Mesenchymal stem cell (in vitro differentiated cells and primary cell): ENCODE measurements around the gene TMEM9B.
"Not testable (repeated sequence)": the region's sequence is repeated elsewhere in the genome, so short reads cannot be mapped to it uniquely, and the experiment has no call there.

Experiments used
- DNase-seq: peaks from one replicate; pipeline ENCODE4 v3.0.0-alpha.2; 2013
- H2AFZ ChIP-seq: one replicate; pipeline ENCODE4 v1.6.1; 2013; ENCODE audit warnings: low read depth, mild to moderate bottlenecking, control low read depth, inconsistent platforms, low read length, moderate library complexity
- H2AK5ac ChIP-seq: 2 replicates; pipeline ENCODE4 v1.6.1; 2013; ENCODE audit warnings: low read length, moderate library complexity, mild to moderate bottlenecking, inconsistent platforms; ENCODE audit not compliant: severe bottlenecking
- H2BK120ac ChIP-seq: one replicate; pipeline ENCODE4 v1.6.1; 2013; ENCODE audit warnings: low read depth, mild to moderate bottlenecking, inconsistent platforms, low read length, moderate library complexity
- H2BK12ac ChIP-seq, 2 experiments: one replicate each; pipeline ENCODE4 v1.6.1; 2013; ENCODE audit warnings: inconsistent platforms in 2 of 2, low read length in 2 of 2, mild to moderate bottlenecking in 2 of 2, moderate library complexity in 2 of 2, control low read depth in 1 of 2
- H2BK15ac ChIP-seq: one replicate; pipeline ENCODE4 v1.6.1; 2013; ENCODE audit warnings: mild to moderate bottlenecking, low read depth, inconsistent platforms; ENCODE audit not compliant: poor library complexity, severe bottlenecking
- H2BK5ac ChIP-seq: 2 replicates; pipeline ENCODE4 v1.6.1; 2013; ENCODE audit warnings: low read depth, mild to moderate bottlenecking, low read length, control low read depth, inconsistent platforms; ENCODE audit not compliant: poor library complexity, severe bottlenecking
- H3K14ac ChIP-seq, 2 experiments: one replicate each; pipeline ENCODE4 v1.6.1; 2013; ENCODE audit warnings: inconsistent platforms in 2 of 2, low read length in 2 of 2, control low read depth in 1 of 2, mild to moderate bottlenecking in 1 of 2, moderate library complexity in 1 of 2
- H3K18ac ChIP-seq, 2 experiments: one replicate each; pipeline ENCODE4 v1.6.1; 2013; ENCODE audit warnings: inconsistent platforms in 2 of 2, low read length in 2 of 2, control low read depth in 1 of 2, low read depth in 1 of 2, mild to moderate bottlenecking in 1 of 2
- H3K23ac ChIP-seq, 2 experiments: one replicate each; pipeline ENCODE4 v1.6.1; 2013; ENCODE audit warnings: inconsistent platforms in 2 of 2, low read length in 2 of 2, mild to moderate bottlenecking in 2 of 2, moderate library complexity in 2 of 2, control low read depth in 1 of 2
- H3K27ac ChIP-seq: 2 replicates; pipeline ENCODE4 v1.5.1; 2013; ENCODE audit warnings: mild to moderate bottlenecking, moderate library complexity, low read length, control low read depth, inconsistent platforms; ENCODE audit not compliant: poor library complexity, severe bottlenecking
- H3K27me3 ChIP-seq, 2 experiments: 2 replicates each; pipeline versions ENCODE4 v1.6.1 to v1.7.0; 2013; ENCODE audit warnings: low read length in 2 of 2, mild to moderate bottlenecking in 2 of 2, moderate library complexity in 2 of 2, control low read depth in 1 of 2, inconsistent platforms in 1 of 2; ENCODE audit not compliant: control insufficient read depth in 1 of 2, insufficient read depth in 1 of 2
- H3K36me3 ChIP-seq, 2 experiments: 2 replicates each; pipeline versions ENCODE4 v1.6.1 to v1.7.0; 2013; ENCODE audit warnings: low read length in 2 of 2, control low read depth in 1 of 2, inconsistent platforms in 1 of 2, low read depth in 1 of 2, mild to moderate bottlenecking in 1 of 2; ENCODE audit not compliant: insufficient read depth in 2 of 2, control insufficient read depth in 1 of 2
- H3K4ac ChIP-seq, 2 experiments: one replicate each; pipeline ENCODE4 v1.6.1; 2013; ENCODE audit warnings: inconsistent platforms in 2 of 2, low read length in 2 of 2, mild to moderate bottlenecking in 2 of 2, moderate library complexity in 2 of 2, control low read depth in 1 of 2, low read depth in 1 of 2
- H3K4me1 ChIP-seq: 2 replicates; pipeline ENCODE4 v1.6.1; 2013; ENCODE audit warnings: low read depth, low read length, control low read depth; ENCODE audit not compliant: control insufficient read depth, insufficient read depth
- H3K4me2 ChIP-seq: 2 replicates; pipeline ENCODE4 v1.6.1; 2013; ENCODE audit warnings: low read length, mild to moderate bottlenecking, inconsistent platforms; ENCODE audit not compliant: poor library complexity, severe bottlenecking
- H3K4me3 ChIP-seq, 2 experiments: 2 replicates each; pipeline versions ENCODE4 v1.5.1 to v1.7.0; 2013; ENCODE audit warnings: low read length in 2 of 2, mild to moderate bottlenecking in 2 of 2, control low read depth in 1 of 2, low read depth in 1 of 2; ENCODE audit not compliant: insufficient read depth in 1 of 2
- H3K79me1 ChIP-seq: replicated peaks from 2 replicates; pipeline ENCODE4 v1.6.1; 2013; ENCODE audit warnings: mild to moderate bottlenecking, control low read depth, low read length, inconsistent platforms; ENCODE audit not compliant: poor library complexity, severe bottlenecking
- H3K9ac ChIP-seq: 2 replicates; pipeline ENCODE4 v1.7.0; 2013; ENCODE audit warnings: mild to moderate bottlenecking, low read length, moderate library complexity
- H3K9me3 ChIP-seq: 2 replicates; pipeline ENCODE4 v1.7.0; 2013; ENCODE audit warnings: mild to moderate bottlenecking, low read length; ENCODE audit not compliant: control insufficient read depth
- H4K8ac ChIP-seq: one replicate; pipeline ENCODE4 v1.6.1; 2013; ENCODE audit warnings: inconsistent platforms, mild to moderate bottlenecking, low read length, moderate library complexity
- H4K91ac ChIP-seq: one replicate; pipeline ENCODE4 v1.6.1; 2013; ENCODE audit warnings: mild to moderate bottlenecking, low read length, inconsistent platforms
- WGBS: methylation state at CpG from one replicate; pipeline ENCODE4 v1.1.7; 2013; ENCODE audit warnings: mixed read lengths; 5-methylcytosine and 5-hydroxymethylcytosine counted together

Gene TMEM9B

DNA sequence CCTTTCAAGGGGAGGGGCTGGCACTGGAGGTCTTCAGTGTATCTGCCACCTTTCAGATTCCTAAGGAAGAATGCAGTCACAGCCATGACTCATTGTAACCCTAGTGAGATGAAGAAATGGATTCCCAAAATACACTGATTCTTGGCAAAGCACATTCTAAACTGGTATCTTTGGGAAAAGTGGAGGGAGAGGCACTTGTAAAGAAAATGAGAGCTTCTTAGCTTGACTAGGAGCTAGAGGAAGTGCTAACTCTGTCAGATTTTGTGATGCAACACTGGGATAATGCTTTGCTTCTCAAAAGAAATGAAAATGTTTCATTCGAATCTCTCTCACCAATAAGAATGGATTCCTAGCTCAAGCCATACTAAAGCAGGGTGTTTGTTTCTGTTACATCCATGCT lies 25.2 kb upstream of the TMEM9B start:
- WGBS: no CpG with 5 or more reads among the region's 1 CpG
- Histone ChIP-seq H4K8ac (no peak overlapping the region), H2BK12ac (no peak overlapping the region), H3K4me2 (no peak overlapping the region), H3K9me3 (no peaks in the 10 kb centered on the region), H2AK5ac (no peak overlapping the region), H3K27ac (no peak overlapping the region), H2BK5ac (no peak overlapping the region), H3K27me3 (no peaks in the 10 kb centered on the region), H2AFZ (no peak overlapping the region), H3K23ac (no peak overlapping the region), H3K36me3 (no peaks in the 10 kb centered on the region), H2BK15ac (no peak overlapping the region), H3K79me1 (no peaks in the 10 kb centered on the region), H3K4me1 (no peaks in the 10 kb centered on the region), H4K91ac (no peak overlapping the region), H3K4me3 (no peak overlapping the region), H2BK120ac (no peak overlapping the region), H3K18ac (no peak overlapping the region), H3K9ac (peak overlapping the region; percentile 45), H3K14ac (no peak overlapping the region), H3K4ac (no peak overlapping the region)
- DNase-seq: peak; percentile 29

DNA sequence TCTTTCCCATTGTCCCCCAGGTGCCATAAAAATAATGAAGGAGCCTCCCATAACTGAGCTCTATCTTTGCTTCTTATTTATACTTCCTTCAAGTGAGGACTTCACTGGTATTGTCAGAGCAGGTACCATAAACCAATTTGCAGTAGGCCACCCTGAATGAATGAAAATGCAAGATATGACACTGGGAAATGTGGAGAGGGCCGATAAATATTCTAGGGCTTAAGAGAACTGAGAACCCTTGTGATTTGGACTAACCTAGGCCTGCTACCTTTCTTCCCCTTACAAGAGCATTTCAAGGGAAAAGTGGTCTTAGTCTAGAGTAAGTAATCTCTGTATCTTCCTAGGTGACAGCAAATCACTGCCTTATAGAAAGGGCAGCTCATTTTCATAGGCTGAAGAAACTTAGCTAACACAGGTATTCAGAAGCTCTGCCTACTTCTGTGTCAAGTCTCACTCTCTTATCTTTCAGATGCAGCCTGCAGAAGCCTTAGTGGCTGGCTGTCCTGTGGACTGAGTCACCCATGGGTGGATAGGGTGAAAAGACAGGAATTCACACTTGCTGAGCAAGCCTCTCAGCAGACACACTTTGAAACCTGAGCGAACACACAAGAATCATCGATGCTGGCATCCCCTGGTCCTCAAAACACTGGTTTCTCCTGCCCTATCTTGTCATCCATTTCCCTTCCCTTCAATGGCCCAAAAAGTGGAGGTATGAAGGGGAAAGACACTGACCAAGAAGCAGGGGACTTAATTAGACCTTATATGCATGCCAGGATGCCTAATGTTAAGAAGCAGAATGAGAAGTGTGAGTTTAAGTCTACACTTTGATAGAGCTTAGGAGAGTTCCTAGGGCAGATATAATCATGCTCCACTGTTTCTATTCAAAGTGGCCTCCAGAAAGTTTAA lies 24.3 kb upstream of the TMEM9B start:
- no peak overlapping the region for H2BK5ac ChIP-seq
- H2AK5ac ChIP-seq: no peak overlapping the region
- no peak overlapping the region for H3K27ac ChIP-seq
- H2BK12ac ChIP-seq: no peak overlapping the region
- WGBS: 92% methylated on average over 2 of the region's 3 CpGs
- no peak overlapping the region for H3K4me3 ChIP-seq
- no peaks in the 10 kb centered on the region for H3K9me3 ChIP-seq
- no peaks in the 10 kb centered on the region for H3K27me3 ChIP-seq
- no peak overlapping the region for H3K14ac ChIP-seq
- no peak overlapping the region for H2AFZ ChIP-seq
- H3K4me1 ChIP-seq: no peaks in the 10 kb centered on the region
- H3K4me2 ChIP-seq: no peak overlapping the region
- H2BK15ac ChIP-seq: no peak overlapping the region
- H3K4ac ChIP-seq: no peak overlapping the region
- no peak overlapping the region for H3K9ac ChIP-seq
- H4K8ac ChIP-seq: no peak overlapping the region
- no peak overlapping the region for H3K18ac ChIP-seq
- no peak overlapping the region for H2BK120ac ChIP-seq
- no peak overlapping the region for H4K91ac ChIP-seq
- peak; percentile 27 for DNase-seq
- no peak overlapping the region for H3K23ac ChIP-seq
- H3K36me3 ChIP-seq: peaks cover 0 to 4% of the 10 kb centered on the region in 2 experiments
- H3K79me1 ChIP-seq: no peaks in the 10 kb centered on the region

DNA sequence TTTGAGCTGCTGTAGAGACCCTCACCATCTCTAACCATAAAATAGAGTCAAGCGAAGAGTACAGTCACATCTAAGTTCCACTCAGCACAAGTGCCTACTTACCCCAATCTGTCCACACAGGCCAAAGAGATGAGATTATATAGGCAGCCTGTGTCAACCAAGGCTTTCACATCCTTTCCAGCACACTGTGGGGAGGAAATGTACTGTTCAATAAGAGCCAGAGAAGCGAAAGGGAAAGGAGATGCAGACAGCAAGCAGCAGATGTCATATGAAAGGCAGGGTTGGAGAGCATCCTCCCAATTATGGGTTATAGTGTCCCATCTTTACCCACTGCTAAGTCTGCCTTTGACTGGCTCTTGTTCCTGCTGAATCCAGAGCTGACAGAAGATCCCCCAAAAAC lies 23.2 kb upstream of the TMEM9B start:
- Histone ChIP-seq H3K36me3 (peaks cover 0 to 11% of the 10 kb centered on the region in 2 experiments), H2BK15ac (no peak overlapping the region), H2BK12ac (no peak overlapping the region), H3K4me2 (no peak overlapping the region), H2AFZ (no peak overlapping the region), H3K27me3 (no peaks in the 10 kb centered on the region), H3K79me1 (no peaks in the 10 kb centered on the region), H3K27ac (no peak overlapping the region), H3K4ac (no peak overlapping the region), H2BK120ac (no peak overlapping the region), H3K9me3 (no peaks in the 10 kb centered on the region), H3K14ac (no peak overlapping the region), H3K4me3 (no peak overlapping the region), H3K18ac (no peak overlapping the region), H3K9ac (no peak overlapping the region), H4K91ac (no peak overlapping the region), H4K8ac (no peak overlapping the region), H2BK5ac (no peak overlapping the region), H3K23ac (no peak overlapping the region), H2AK5ac (no peak overlapping the region), H3K4me1 (no peaks in the 10 kb centered on the region)
- DNase-seq: no peak
- 97% methylated on average over 2 of the region's 2 CpGs for WGBS

DNA sequence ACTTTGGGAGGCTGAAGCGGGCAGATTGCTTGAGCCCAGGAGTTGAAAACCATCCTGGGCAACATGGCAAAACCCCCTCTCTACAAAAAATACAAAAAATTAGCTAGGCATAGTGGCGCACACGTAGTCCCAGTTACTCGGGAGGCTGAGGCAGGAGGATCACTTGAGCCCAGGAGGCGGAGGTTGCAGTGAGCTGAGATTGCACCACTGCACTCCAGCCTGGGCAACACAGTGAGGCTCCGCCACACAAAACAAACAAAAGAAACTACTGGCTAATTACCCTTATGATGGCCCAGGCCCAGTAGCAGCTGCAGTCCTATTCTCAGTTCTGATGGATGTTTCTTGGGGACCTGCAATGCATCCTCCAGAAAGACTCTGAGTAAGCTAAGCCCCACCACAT lies 22.5 kb upstream of the TMEM9B start:
- H2BK5ac ChIP-seq, H3K27ac ChIP-seq, H3K4me3 ChIP-seq, H2AFZ ChIP-seq, H3K4me1 ChIP-seq, H3K4ac ChIP-seq, H4K91ac ChIP-seq, H3K18ac ChIP-seq, H2AK5ac ChIP-seq, H3K23ac ChIP-seq, H2BK12ac ChIP-seq, H3K9me3 ChIP-seq, H3K9ac ChIP-seq, H3K27me3 ChIP-seq, H3K14ac ChIP-seq, H2BK15ac ChIP-seq, H4K8ac ChIP-seq, H3K4me2 ChIP-seq, DNase-seq, H3K79me1 ChIP-seq, H2BK120ac ChIP-seq: not testable (repeated sequence)
- H3K36me3 ChIP-seq: peaks cover 0 to 18% of the 10 kb centered on the region in 2 experiments
- 88% methylated on average over 6 of the region's 6 CpGs for WGBS
